Retinal pigment epithelial cell (primary cell): Measurements from ENCODE around the gene SMTNL2.
"Not testable (repeated sequence)": the region's sequence is repeated elsewhere in the genome, so short reads cannot be mapped to it uniquely, and the experiment has no call there.

Experiments used
- DNase-seq: peaks from one replicate; pipeline ENCODE4 v3.0.0-alpha.2; 2010; ENCODE audit warnings: low read depth
- H3K4me3 ChIP-seq: 2 replicates; pipeline ENCODE4 v1.5.1; 2011; ENCODE audit warnings: mild to moderate bottlenecking, low read length, control low read depth, moderate library complexity
- TF ChIP-seq, protein P1 (sequence below): conservative IDR thresholded peaks from 2 replicates; pipeline ENCODE4 v1.5.1; 2011; ENCODE audit warnings: low read depth, low read length, control low read depth, inconsistent platforms

SMTNL2 gene

DNA sequence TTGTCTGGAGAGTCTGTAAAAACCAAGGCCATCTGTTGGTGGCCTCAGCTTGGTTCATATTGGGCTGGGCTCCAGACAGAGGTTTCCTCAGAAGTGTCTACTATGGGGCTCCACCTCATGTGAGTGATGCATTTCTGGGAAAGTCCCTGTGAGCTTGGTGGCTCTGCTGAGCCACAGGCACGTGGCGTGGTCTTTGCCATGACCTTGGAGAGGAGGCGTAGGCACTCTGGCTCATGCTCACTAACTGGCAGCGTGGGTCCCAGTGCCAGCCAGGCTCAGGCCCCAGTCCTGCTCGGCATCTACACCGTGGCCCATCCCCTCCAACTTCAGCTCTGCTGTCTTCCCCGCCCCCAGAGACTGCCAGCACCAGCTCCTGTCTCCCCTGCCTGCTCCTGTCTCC is 10.7 kb upstream of the SMTNL2 start:
- no peak overlapping the region for H3K4me3 ChIP-seq
- no peak for DNase-seq
- TF ChIP-seq, protein P1, sequence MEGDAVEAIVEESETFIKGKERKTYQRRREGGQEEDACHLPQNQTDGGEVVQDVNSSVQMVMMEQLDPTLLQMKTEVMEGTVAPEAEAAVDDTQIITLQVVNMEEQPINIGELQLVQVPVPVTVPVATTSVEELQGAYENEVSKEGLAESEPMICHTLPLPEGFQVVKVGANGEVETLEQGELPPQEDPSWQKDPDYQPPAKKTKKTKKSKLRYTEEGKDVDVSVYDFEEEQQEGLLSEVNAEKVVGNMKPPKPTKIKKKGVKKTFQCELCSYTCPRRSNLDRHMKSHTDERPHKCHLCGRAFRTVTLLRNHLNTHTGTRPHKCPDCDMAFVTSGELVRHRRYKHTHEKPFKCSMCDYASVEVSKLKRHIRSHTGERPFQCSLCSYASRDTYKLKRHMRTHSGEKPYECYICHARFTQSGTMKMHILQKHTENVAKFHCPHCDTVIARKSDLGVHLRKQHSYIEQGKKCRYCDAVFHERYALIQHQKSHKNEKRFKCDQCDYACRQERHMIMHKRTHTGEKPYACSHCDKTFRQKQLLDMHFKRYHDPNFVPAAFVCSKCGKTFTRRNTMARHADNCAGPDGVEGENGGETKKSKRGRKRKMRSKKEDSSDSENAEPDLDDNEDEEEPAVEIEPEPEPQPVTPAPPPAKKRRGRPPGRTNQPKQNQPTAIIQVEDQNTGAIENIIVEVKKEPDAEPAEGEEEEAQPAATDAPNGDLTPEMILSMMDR: no peak

DNA sequence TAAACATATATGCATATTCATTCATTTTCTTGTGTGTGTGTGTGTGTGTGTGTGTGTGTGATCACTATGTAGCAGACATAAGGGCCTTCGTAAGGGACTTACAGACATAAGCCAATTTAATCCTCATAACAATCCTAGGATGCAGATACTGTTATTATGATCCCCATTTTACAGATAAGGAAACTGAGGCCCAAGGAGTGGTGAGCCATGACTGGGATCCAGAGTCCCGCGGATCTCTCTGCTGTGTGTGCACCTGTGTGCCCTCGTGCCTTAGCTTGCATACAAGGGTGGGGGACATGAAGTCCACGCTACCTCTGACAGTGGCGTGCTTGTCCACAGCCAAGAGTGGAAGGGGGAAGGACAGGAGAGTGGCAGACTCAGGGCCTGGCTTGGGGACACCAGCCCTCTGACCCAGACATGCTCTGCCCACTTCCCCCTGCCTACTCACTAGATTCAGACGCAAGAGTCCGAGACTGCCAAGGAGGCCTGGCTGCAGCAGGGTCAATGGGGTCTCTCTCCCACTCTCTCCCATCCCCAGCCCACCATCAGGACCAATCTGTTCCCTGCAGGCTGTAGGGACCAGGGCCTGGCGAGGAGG is 9.8 kb upstream of the SMTNL2 start:
- TF ChIP-seq, protein P1: no peak
- DNase-seq: no peak
- no peak overlapping the region for H3K4me3 ChIP-seq

DNA sequence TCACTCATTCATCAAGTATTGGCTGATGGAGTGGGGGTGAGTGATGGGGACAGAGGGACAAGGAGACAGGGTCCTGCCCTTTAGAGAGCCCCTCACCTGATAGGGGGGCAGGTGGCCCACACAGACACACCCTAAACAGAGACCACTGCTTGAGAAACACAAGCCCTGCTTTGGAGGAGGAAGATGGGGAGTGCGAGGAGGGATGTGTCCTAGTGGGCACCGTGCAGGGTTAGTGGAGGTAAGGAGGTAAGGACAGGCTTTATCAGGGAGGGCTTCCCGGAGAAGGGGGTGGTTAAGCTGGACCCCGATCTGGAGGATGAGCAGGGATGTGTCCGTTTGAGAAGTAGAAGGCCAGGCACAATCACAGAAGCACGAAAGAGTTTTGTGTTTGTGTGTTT is 8.2 kb upstream of the SMTNL2 start:
- TF ChIP-seq, protein P1: no peak
- no peak overlapping the region for H3K4me3 ChIP-seq
- DNase-seq: no peak

DNA sequence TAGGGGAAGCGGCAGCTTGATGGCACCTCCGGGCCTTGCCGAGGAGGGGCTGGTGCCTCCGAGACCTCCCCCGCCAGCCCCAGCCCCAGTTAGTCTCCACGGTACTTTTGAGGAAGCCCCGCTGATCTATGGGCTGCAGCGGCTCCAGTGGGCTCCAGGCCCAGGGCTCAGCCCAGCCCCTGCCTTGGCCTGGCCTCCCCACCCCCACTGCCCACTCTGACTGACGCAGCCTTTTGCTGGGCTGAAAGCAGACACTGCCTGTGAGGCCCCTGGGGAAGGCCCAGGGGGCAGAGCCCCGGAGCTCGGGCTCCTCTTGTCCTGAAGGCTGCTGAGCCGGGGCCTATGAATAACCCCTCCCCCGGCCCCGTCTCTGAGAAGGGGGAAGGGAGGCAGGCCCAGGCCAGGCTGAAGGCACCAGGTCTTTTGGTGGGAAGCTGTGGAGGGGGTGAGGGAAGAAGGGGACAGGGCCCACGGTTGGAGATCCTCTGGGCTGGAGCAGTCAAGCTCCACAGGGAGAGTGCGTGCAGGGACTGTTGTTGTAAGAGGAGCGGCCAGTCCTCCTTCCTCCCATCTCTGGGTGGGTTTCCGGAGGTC is 7.5 kb upstream of the SMTNL2 start:
- no peak overlapping the region for H3K4me3 ChIP-seq
- no peak for DNase-seq
- TF ChIP-seq, protein P1: no peak

DNA sequence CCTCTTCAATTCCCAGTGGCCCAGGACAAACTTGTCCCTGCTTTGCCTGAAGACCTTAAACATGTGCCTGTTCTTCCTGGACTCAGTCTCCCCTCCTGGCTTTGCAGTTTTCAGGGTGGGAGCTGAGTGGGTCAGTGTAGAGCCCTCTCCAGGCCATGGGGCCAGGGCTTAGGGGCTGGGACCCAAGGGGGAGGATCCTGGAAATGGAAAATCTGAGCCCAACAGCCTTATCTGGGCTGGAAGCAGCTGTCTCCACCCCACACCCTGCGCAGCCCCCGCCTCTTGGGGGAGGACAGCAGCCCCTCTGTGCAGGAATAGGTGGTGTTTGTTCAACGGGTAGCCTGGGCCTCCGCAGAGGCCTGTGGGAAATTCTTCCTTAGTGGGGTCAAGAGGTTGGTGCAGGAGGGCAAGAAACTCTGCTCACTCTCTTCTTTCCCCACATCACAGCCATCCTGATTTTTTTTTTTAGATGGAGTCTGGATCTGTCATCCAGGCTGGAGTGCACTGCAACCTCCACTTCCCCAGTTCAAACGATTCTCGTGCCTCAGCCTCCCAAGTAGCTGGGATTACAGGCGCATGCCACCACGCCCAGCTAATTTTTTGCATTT is 6.8 kb upstream of the SMTNL2 start:
- H3K4me3 ChIP-seq: no peak overlapping the region
- TF ChIP-seq, protein P1: no peak
- DNase-seq: no peak

DNA sequence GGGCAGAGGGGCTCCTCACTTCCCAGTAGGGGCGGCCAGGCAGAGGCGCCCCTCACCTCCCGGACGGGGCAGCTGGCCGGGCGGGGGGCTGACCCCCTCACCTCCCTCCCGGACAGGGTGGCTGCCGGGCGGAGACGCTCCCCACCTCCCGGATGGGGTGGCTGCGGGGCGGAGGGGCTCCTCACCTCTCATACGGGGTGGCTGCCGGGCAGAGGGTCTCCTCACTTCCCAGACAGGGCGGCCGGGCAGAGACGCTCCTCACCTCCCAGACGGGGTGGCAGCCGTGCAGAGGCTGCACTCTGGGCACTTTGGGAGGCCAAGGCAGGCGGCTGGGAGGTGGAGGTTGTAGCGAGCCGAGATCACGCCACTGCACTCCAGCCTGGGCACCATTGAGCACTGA is 6.0 kb upstream of the SMTNL2 start:
- DNase-seq, H3K4me3 ChIP-seq: not testable (repeated sequence)

DNA sequence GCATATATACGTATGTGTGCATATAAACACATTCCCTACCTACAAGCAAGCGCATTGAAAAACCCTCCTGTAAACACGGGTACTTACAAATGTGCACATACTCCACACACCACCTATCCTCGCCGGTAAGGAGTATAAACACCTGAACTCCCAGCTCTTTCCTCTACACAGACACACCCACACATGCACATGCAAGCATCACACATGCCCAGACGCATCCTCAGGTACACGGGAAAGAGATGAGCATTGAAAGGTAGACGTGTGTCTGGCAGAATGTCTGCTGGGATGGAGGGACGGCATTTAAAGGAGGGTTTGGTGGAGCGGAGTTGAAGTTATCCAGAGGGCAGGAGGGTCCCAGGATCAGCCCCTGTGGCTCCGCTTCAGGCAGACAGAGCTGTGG is 4.7 kb upstream of the SMTNL2 start:
- no peak overlapping the region for H3K4me3 ChIP-seq
- DNase-seq: no peak
- TF ChIP-seq, protein P1: no peak
